IMR-90 (cell line): Measurements from ENCODE around the gene CCSER1. TPM values are rescaled to one million over a fixed set of nuclear protein-coding genes. Genes with fewer than 3 reads are reported as not detected.

ENCODE experiments used
- ATAC-seq: fragments of 200-7000 bp; cut with Tn5 transposase; 2 replicates; pipeline ENCODE4 v1.9.1; 2020; ENCODE audit warnings: low read depth, mild to moderate bottlenecking, moderate library complexity
- BruUV-seq: library from RNA; stranded (reverse); fragments of 400-500 nt; replicated peaks from 2 replicates; lab custom pipeline; 2021; lab: Mats Ljungman, UMichigan
- CTCF ChIA-PET: fragments of 300-600 bp; formaldehyde crosslinking; extraction: SDS; loops from one replicate; lab custom pipeline; 2021; ENCODE audit warnings: antibody characterized with exemption; lab: Yijun Ruan, JAX
- POLR2A ChIA-PET: fragments of 300-600 bp; sonication (Branson Sonifier 250); formaldehyde crosslinking; loops from one replicate; lab custom pipeline; 2022; ENCODE audit warnings: antibody characterized with exemption; ENCODE audit not compliant: unreplicated experiment; lab: Charles Lee
- DNase-seq: peaks from one replicate; pipeline ENCODE4 v3.0.0; 2013
- H2AFZ ChIP-seq: replicated peaks from 2 replicates; pipeline ENCODE3; 2013; ENCODE audit warnings: low read length, mild to moderate bottlenecking; ENCODE audit not compliant: poor library complexity
- H2AK5ac ChIP-seq: 2 replicates; pipeline ENCODE4 v1.6.1; 2013; ENCODE audit warnings: low read depth, low read length, inconsistent platforms
- H2AK9ac ChIP-seq: replicated peaks from 2 replicates; pipeline ENCODE3; 2013; ENCODE audit warnings: mild to moderate bottlenecking, low read depth, low read length, moderate library complexity; ENCODE audit not compliant: poor library complexity
- H2BK120ac ChIP-seq: 2 replicates; pipeline ENCODE4 v1.6.1; 2013; ENCODE audit warnings: low read depth, low read length, inconsistent platforms
- H2BK15ac ChIP-seq: 3 replicates; pipeline ENCODE4 v1.6.1; 2013; ENCODE audit warnings: low read depth, low read length, inconsistent platforms
- H2BK20ac ChIP-seq: 2 replicates; pipeline ENCODE4 v1.6.1; 2013; ENCODE audit warnings: low read depth, mild to moderate bottlenecking, inconsistent platforms, low read length, moderate library complexity
- H2BK5ac ChIP-seq: 2 replicates; pipeline ENCODE4 v1.6.1; 2013; ENCODE audit warnings: mild to moderate bottlenecking, low read depth, low read length, inconsistent platforms; ENCODE audit not compliant: poor library complexity, severe bottlenecking
- H3K14ac ChIP-seq: replicated peaks from 2 replicates; pipeline ENCODE4 v1.6.1; 2013; ENCODE audit warnings: low read depth, low read length, inconsistent platforms
- H3K18ac ChIP-seq: 2 replicates; pipeline ENCODE4 v1.6.1; 2013; ENCODE audit warnings: low read depth, low read length, control low read depth
- H3K23ac ChIP-seq: 2 replicates; pipeline ENCODE4 v1.6.1; 2013; ENCODE audit warnings: low read depth, low read length, inconsistent platforms
- H3K27ac ChIP-seq: 2 replicates; pipeline ENCODE4 v1.5.1; 2013; ENCODE audit warnings: mild to moderate bottlenecking, control low read depth, low read length; ENCODE audit not compliant: insufficient read depth
- H3K27me3 ChIP-seq: 2 replicates; pipeline ENCODE4 v1.6.1; 2013; ENCODE audit warnings: low read length; ENCODE audit not compliant: control insufficient read depth, insufficient read depth
- H3K36me3 ChIP-seq: 2 replicates; pipeline ENCODE4 v1.6.1; 2013; ENCODE audit warnings: low read length, mixed read lengths; ENCODE audit not compliant: control insufficient read depth, insufficient read depth
- H3K4ac ChIP-seq: 2 replicates; pipeline ENCODE4 v1.6.1; 2013; ENCODE audit warnings: low read depth, low read length, inconsistent platforms
- H3K4me1 ChIP-seq: 2 replicates; pipeline ENCODE4 v1.6.1; 2013; ENCODE audit warnings: low read length, mixed read lengths; ENCODE audit not compliant: control insufficient read depth, insufficient read depth
- H3K4me2 ChIP-seq: 2 replicates; pipeline ENCODE4 v1.6.1; 2013; ENCODE audit warnings: low read depth, mild to moderate bottlenecking, control low read depth, low read length, moderate library complexity
- H3K4me3 ChIP-seq: 2 replicates; pipeline ENCODE4 v1.5.1; 2013; ENCODE audit warnings: low read depth, mild to moderate bottlenecking, control low read depth, low read length, moderate library complexity; ENCODE audit not compliant: insufficient read depth
- H3K56ac ChIP-seq: 2 replicates; pipeline ENCODE4 v1.6.1; 2013; ENCODE audit warnings: low read length, inconsistent platforms; ENCODE audit not compliant: insufficient read depth; ENCODE audit errors: extremely low read depth
- H3K79me1 ChIP-seq, 2 experiments: 2 replicates each; pipeline ENCODE4 v1.6.1; 2013; ENCODE audit warnings: low read length in 2 of 2, inconsistent platforms in 1 of 2, low read depth in 1 of 2
- H3K9ac ChIP-seq: 2 replicates; pipeline ENCODE4 v1.6.1; 2013; ENCODE audit warnings: low read depth, low read length, control low read depth
- H3K9me1 ChIP-seq: 2 replicates; pipeline ENCODE4 v1.6.1; 2013; ENCODE audit warnings: low read length, inconsistent platforms; ENCODE audit not compliant: insufficient read depth
- H3K9me3 ChIP-seq: 2 replicates; pipeline ENCODE4 v1.6.1; 2013; ENCODE audit warnings: low read length; ENCODE audit not compliant: control insufficient read depth, insufficient read depth
- H4K20me1 ChIP-seq: 2 replicates; pipeline ENCODE4 v1.6.1; 2013; ENCODE audit warnings: low read length, inconsistent platforms; ENCODE audit not compliant: insufficient read depth
- H4K5ac ChIP-seq: 2 replicates; pipeline ENCODE4 v1.6.1; 2013; ENCODE audit warnings: mild to moderate bottlenecking, low read depth, low read length, control low read depth
- H4K8ac ChIP-seq, 2 experiments: 2 replicates each; pipeline ENCODE4 v1.6.1; 2013; ENCODE audit warnings: low read depth in 2 of 2, low read length in 2 of 2, control low read depth in 1 of 2, inconsistent platforms in 1 of 2
- H4K91ac ChIP-seq: 2 replicates; pipeline ENCODE4 v1.6.1; 2013; ENCODE audit warnings: low read depth, low read length, inconsistent platforms; ENCODE audit not compliant: insufficient read depth
- CHD1 ChIP-seq: IDR thresholded peaks from 2 replicates; pipeline ENCODE4 v1.6.1; 2012; ENCODE audit warnings: low read depth, low read length, improper control_type of control experiment
- MXI1 ChIP-seq: IDR thresholded peaks from 2 replicates; pipeline ENCODE4 v1.6.1; 2012; ENCODE audit warnings: low read depth, mild to moderate bottlenecking, low read length, moderate library complexity, borderline replicate concordance
- POLR2A ChIP-seq: IDR thresholded peaks from 2 replicates; pipeline ENCODE4 v1.6.1; 2012; ENCODE audit warnings: mild to moderate bottlenecking, low read depth, low read length
- WGBS, 2 experiments: methylation state at CpG; one replicate each; pipeline versions ENCODE4 v1.1.5 to v1.1.7; 2013; ENCODE audit warnings: missing lambda C conversion rate in 2 of 2; ENCODE audit not compliant: insufficient read length in 1 of 2; ENCODE audit errors: extremely low coverage in 2 of 2; 5-methylcytosine and 5-hydroxymethylcytosine counted together
- dilution Hi-C: fragments of 300-500 bp; cut with HindIII; formaldehyde crosslinking; loops from one replicate; pipeline ENCODE4 v1.14.3; 2018; ENCODE audit warnings: low sequenced_read_pairs; ENCODE audit not compliant: unreplicated experiment
- in situ Hi-C: fragments of 300-500 bp; cut with MboI; formaldehyde crosslinking; loops from 3 replicates; pipeline ENCODE4 v1.14.3; 2019; ENCODE audit warnings: low sequenced_read_pairs, inconsistent platforms, mixed read lengths
- intact Hi-C: fragments of 100-400 bp; cut with micrococcal nuclease; formaldehyde crosslinking; loops from 2 replicates; pipeline ENCODE4 v1.10.0; 2022
- polyA plus RNA-seq, 3 experiments: library from polyadenylated mRNA; depleted of rRNA; stranded (reverse); fragments of >200 nt; gene quantifications; 2 replicates each; pipeline ENCODE4 v1.2.3, GENCODE V29; 2012; ENCODE audit warnings: low replicate concordance in 1 of 3
- total RNA-seq: library from RNA; depleted of rRNA; stranded (reverse); fragments of >200 nt; gene quantifications from 2 replicates; pipeline ENCODE4 v1.2.3, GENCODE V29; 2012

The CCSER1 gene
- total and polyA plus RNA-seq, 2 of the 4 experiments (the other 2 are of a cell fraction) = not detected

- Histone ChIP-seq H3K36me3 (no peaks in the 10 kb centered on the region), H3K14ac (no peak overlapping the region), H2BK120ac (no peak overlapping the region), H3K9me1 (no peaks in the 10 kb centered on the region), H3K79me1 (no peaks in the 10 kb centered on the region), H3K4ac (no peak overlapping the region), H4K5ac (no peak overlapping the region), H3K23ac (no peak overlapping the region), H2AFZ (no peak overlapping the region), H2BK20ac (no peak overlapping the region), H2BK15ac (no peak overlapping the region), H2BK5ac (no peak overlapping the region), H3K56ac (no peak overlapping the region), H3K4me3 (no peak overlapping the region), H3K27me3 (no peaks in the 10 kb centered on the region), H3K4me1 (no peaks in the 10 kb centered on the region), H4K20me1 (no peaks in the 10 kb centered on the region), H2AK9ac (no peak overlapping the region), H3K9ac (no peak overlapping the region), H3K9me3 (no peaks in the 10 kb centered on the region), H4K8ac (no peak overlapping the region), H3K18ac (no peak overlapping the region), H3K4me2 (no peak overlapping the region), H2AK5ac (no peak overlapping the region), H4K91ac (no peak overlapping the region), H3K27ac (no peak overlapping the region)
- in situ Hi-C loops (no loop called here), dilution Hi-C loops (no loop called here), intact Hi-C loops (no loop called here)
- CTCF ChIA-PET = no interaction called here
- TF ChIP-seq POLR2A = no peak
- TF ChIP-seq CHD1 = no peak
- TF ChIP-seq MXI1 = no peak
- ATAC-seq (no peak), DNase-seq (no peak)
- whole genome bisulfite sequencing, 2 experiments = no CpG with 5 or more reads among the region's 4 CpGs
- no TSS peak for BruUV-seq
- POLR2A ChIA-PET = no interaction called here
Observed at GRCh38 chr4:90597927-90598326, 470.7 kb downstream of the CCSER1 start.
